HFFc6 (cell line): ENCODE results near the gene CCL24. TPM values are rescaled to one million over a fixed set of nuclear protein-coding genes. Genes with fewer than 3 reads are reported as not detected.

ENCODE experiments used
- DNase-seq: peaks from one replicate; pipeline ENCODE4 v3.0.0-alpha.2; 2018
- H3K27ac Mint-ChIP-seq: 2 replicates; pipeline ENCODE4 v1.8.0; 2020; ENCODE audit warnings: mild to moderate bottlenecking, mixed read lengths
- H3K27me3 Mint-ChIP-seq: 2 replicates; pipeline ENCODE4 v1.8.0; 2021; ENCODE audit warnings: mild to moderate bottlenecking, moderate library complexity, mixed read lengths; ENCODE audit not compliant: insufficient read depth
- H3K36me3 Mint-ChIP-seq: 2 replicates; pipeline ENCODE4 v1.8.0; 2021; ENCODE audit warnings: low read depth, mixed read lengths
- H3K4me1 Mint-ChIP-seq: 2 replicates; pipeline ENCODE4 v1.8.0; 2020; ENCODE audit warnings: low read depth, mixed read lengths
- H3K4me3 Mint-ChIP-seq: 2 replicates; pipeline ENCODE4 v1.8.0; 2020; ENCODE audit warnings: mild to moderate bottlenecking, moderate library complexity, mixed read lengths
- H3K9me3 Mint-ChIP-seq: 2 replicates; pipeline ENCODE4 v1.8.0; 2020; ENCODE audit warnings: mild to moderate bottlenecking, mixed read lengths
- CTCF ChIP-seq: fragments of 200-600 bp; sonication (generic); IDR thresholded peaks from 2 replicates; pipeline ENCODE4 v1.5.0; 2021; ENCODE audit warnings: antibody characterized with exemption, mild to moderate bottlenecking
- total RNA-seq, 6 experiments: library from RNA; stranded (reverse); fragmentation: NEBNext Ultra II Directional; extraction: Animal tissue kit (Norgen Biotek cat#: 25700); gene quantifications; 2 replicates in 1 of 6; 3 replicates in 5 of 6; pipeline ENCODE4 v1.2.3, GENCODE V29; 2021

CCL24 gene
- total RNA-seq, 6 experiments from 2014 or later: not detected

GRCh38 chr7:75809396-75809795, 4.2 kb downstream of the CCL24 start:
- Mint-ChIP-seq H3K4me3 (no peak overlapping the region), H3K9me3 (peaks cover 23% of the 10 kb centered on the region), H3K27me3 (peaks cover 19% of the 10 kb centered on the region), H3K36me3 (peaks cover 14% of the 10 kb centered on the region), H3K27ac (no peak overlapping the region), H3K4me1 (peaks cover 6% of the 10 kb centered on the region)
- TF ChIP-seq CTCF: no peak
- no peak for DNase-seq

DNA sequence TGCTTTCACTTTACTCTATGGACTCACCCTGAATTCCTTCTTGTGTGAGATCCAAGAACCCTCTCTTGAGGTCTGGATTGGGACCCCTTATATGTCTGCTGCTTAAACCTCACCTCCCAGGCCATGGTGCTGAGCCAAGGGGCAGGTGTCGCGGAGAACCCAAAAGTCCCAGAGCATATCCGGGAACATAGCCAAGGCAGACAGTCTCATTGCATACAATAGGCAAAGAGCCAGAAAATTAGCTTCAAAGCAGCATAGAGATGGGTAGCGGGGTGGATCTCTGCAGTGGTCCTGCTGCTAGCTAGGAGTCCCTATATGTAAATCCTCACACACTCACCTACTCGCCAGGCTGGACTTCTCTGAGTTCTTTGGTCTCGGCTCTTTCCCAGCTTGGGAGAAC, 5.5 kb downstream of the CCL24 start:
- peaks cover 23% of the 10 kb centered on the region for H3K9me3 Mint-ChIP-seq
- no peak for DNase-seq
- no peak overlapping the region for H3K4me3 Mint-ChIP-seq
- H3K27me3 Mint-ChIP-seq: peaks cover 25% of the 10 kb centered on the region
- H3K4me1 Mint-ChIP-seq: no peaks in the 10 kb centered on the region
- no peak for TF ChIP-seq CTCF
- peaks cover 14% of the 10 kb centered on the region for H3K36me3 Mint-ChIP-seq
- no peak overlapping the region for H3K27ac Mint-ChIP-seq

DNA sequence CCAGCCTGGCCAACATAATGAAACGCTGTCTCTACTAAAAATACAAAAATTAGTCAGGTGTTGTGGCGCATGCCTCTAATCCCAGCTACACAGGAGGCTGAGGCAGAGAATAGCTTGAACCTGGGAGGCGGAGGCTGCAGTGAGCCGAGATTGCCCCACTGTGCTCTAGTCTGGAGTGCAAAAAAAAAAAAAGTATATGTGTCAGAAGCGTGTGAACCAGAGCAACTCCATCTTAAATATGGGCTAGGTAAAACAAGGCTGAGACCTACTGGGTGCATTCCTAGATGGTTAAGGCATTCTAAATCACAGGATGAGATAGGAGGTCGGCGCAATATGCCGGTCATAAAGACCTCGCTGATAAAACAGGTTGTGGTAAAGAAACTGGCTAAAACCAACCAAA, 6.2 kb downstream of the CCL24 start:
- Mint-ChIP-seq H3K4me3 (no peak overlapping the region), H3K4me1 (no peaks in the 10 kb centered on the region), H3K27ac (no peak overlapping the region), H3K9me3 (peaks cover 23% of the 10 kb centered on the region), H3K36me3 (peaks cover 14% of the 10 kb centered on the region), H3K27me3 (peaks cover 25% of the 10 kb centered on the region)
- no peak for DNase-seq
- TF ChIP-seq CTCF: no peak

- H3K27ac Mint-ChIP-seq: no peak overlapping the region
- H3K9me3 Mint-ChIP-seq: peaks cover 23% of the 10 kb centered on the region
- H3K27me3 Mint-ChIP-seq: peaks cover 22% of the 10 kb centered on the region
- H3K36me3 Mint-ChIP-seq: peaks cover 14% of the 10 kb centered on the region
- TF ChIP-seq CTCF: no peak
- H3K4me3 Mint-ChIP-seq: no peak overlapping the region
- H3K4me1 Mint-ChIP-seq: no peaks in the 10 kb centered on the region
- no peak for DNase-seq
Measured at GRCh38 chr7:75806560-75807307, 6.9 kb downstream of the CCL24 start.

DNA sequence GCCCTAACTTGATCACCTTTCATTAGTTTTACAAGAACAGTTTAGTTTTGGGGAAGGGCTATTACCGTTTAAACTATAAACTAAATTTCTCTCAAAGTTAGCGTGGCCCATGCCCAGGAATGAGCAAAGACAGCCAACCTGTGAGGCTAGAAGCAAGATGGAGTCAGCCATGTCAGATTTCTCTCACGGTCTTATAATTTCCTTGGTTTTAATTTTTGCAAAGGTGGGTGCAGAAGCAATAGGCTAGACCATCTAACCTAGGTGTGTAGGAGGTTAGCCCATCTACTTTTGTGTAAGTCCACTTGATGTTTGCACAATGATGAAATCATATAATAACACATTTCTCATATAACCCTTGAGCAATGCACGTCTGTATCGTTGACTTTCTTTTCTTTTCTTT, 8.9 kb downstream of the CCL24 start:
- H3K4me3 Mint-ChIP-seq: no peak overlapping the region

More for the DNA sequence above, 8.9 kb downstream of the CCL24 start:
- H3K4me1 Mint-ChIP-seq: no peaks in the 10 kb centered on the region
- peaks cover 14% of the 10 kb centered on the region for H3K36me3 Mint-ChIP-seq
- H3K27me3 Mint-ChIP-seq: peaks cover 22% of the 10 kb centered on the region
- no peak for DNase-seq
- no peak overlapping the region for H3K27ac Mint-ChIP-seq
- TF ChIP-seq CTCF: no peak
- H3K9me3 Mint-ChIP-seq: peaks cover 23% of the 10 kb centered on the region
